ENCODE results near the gene PRKAG1. TPM values are rescaled to one million over a fixed set of nuclear protein-coding genes. Genes with fewer than 3 reads are reported as not detected.

Gene PRKAG1
- total and polyA plus RNA-seq, 7 donors, result 48.6 to 71.3 (median 61.3) TPM

DNA sequence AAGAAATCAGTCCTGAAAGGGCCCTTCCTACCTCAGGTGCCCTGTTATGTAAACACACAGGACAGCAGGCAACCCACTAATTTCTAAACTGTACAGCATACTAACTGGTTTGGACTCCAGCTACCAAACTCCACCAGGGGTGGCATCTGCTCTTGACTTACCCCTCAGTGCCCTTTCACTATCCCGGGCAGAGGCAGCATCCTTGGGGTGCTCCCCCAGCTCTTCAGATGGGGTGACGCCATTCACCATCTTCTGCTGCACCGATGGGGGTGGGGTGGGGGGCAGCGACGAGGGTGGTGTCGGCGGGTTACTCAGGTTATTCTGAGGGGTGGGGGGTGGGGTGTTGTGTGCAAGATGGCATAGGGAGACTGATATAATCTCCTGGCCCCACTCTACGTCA, 11.5 kb upstream of the PRKAG1 start:
- Histone ChIP-seq H3K9me3 (no peaks in the 10 kb centered on the region), H3K27ac (no peak overlapping the region), H3K4me1 (peaks cover 0 to 14% (median 0%) of the 10 kb centered on the region in 4 donors), H3K4me3 (no peak overlapping the region), H3K36me3 (peaks cover 45 to 94% (median 62%) of the 10 kb centered on the region in 4 donors), H3K27me3 (no peaks in the 10 kb centered on the region)
- no peak for TF ChIP-seq EP300 (IDR thresholded peaks at IDR 0.05)
- TF ChIP-seq, protein P1, sequence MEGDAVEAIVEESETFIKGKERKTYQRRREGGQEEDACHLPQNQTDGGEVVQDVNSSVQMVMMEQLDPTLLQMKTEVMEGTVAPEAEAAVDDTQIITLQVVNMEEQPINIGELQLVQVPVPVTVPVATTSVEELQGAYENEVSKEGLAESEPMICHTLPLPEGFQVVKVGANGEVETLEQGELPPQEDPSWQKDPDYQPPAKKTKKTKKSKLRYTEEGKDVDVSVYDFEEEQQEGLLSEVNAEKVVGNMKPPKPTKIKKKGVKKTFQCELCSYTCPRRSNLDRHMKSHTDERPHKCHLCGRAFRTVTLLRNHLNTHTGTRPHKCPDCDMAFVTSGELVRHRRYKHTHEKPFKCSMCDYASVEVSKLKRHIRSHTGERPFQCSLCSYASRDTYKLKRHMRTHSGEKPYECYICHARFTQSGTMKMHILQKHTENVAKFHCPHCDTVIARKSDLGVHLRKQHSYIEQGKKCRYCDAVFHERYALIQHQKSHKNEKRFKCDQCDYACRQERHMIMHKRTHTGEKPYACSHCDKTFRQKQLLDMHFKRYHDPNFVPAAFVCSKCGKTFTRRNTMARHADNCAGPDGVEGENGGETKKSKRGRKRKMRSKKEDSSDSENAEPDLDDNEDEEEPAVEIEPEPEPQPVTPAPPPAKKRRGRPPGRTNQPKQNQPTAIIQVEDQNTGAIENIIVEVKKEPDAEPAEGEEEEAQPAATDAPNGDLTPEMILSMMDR (IDR thresholded peaks at IDR 0.05), result no peak
- no peak for TF ChIP-seq POLR2A (IDR thresholded peaks at IDR 0.05)
- no peak for TF ChIP-seq POLR2AphosphoS5 (IDR thresholded peaks at IDR 0.05)
- intact Hi-C loops (cut with DNase I), result no loop called here
- WGBS, 2 donors, result 93 to 94% methylated on average over 8 of the region's 8 CpGs
- DNase-seq, result no peak

DNA sequence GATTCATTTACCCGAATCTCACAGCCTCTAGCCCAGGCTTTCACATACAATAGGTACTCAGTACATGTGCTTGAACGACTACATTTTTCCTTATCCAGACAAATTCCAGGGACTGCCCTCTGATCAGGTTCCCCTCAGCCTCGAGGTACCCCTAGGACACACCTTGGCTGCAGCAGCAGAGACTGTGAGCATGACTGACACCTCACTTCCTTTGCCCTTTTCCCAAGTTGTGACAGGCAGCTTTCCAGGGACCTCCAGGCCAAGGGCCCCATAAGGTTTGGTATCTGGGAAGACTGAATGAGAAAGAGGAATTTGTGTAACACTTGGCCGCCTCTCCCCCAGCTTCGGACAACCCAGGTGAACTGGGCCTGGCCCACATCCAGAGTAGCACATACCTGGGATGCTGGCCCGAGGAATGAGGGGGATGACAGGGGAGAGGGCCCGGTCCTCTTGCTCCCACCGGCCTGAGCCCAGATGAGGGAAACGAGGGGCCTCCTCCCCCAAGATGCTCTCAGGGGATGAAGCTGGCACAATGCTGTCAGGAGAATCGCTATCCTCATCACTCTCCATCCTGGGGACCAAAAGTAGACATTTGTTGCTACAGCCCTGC, 10.2 kb upstream of the PRKAG1 start:
- intact Hi-C loops (cut with DNase I), result no loop called here
- WGBS, 2 donors, result 90 to 94% methylated on average over 10 of the region's 10 CpGs
- no peak for TF ChIP-seq EP300 (IDR thresholded peaks at IDR 0.05)
- TF ChIP-seq POLR2AphosphoS5 (IDR thresholded peaks at IDR 0.05), result no peak
- TF ChIP-seq, protein P1 (IDR thresholded peaks at IDR 0.05), result no peak
- TF ChIP-seq POLR2A (IDR thresholded peaks at IDR 0.05), result no peak

DNA sequence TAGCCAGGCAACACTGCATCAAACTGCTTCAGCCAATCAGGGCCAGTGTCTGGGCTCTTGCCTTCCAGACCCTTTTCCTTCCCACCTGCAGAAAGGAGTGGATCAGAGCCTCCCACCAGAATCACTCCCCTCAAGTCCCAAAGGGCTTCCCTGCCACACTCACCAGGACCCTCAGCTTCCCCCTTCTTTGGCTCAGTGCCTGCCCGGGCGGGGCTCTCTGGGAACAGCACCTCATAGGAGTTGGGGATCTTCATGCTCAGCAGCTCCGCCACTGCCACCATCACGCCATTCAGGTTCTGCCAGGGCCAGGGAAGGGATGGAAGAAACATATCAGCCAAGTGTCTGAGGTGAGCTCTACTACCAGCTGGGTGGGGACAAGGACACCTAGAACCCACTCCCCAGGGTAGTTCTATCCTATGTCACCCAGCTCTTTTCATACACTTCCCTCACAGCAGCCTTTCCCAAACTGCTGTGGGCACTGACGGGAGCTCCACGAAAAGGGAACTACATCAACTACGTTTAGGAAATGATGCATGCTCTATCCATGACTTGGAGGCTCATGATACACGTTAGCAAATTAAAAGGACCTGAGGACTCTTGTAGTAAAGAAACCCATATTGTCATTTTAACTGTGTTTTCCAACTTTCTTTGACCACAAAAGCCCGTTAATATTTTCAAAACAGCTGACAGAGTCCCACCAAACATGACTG, 9.4 kb upstream of the PRKAG1 start:
- no peak for DNase-seq
- 94% methylated on average over 9 of the region's 9 CpGs for WGBS, 2 donors
- Histone ChIP-seq H3K4me3 (no peak overlapping the region), H3K4me1 (peaks cover 0 to 9% (median 0%) of the 10 kb centered on the region in 4 donors), H3K27ac (no peak overlapping the region), H3K27me3 (no peaks in the 10 kb centered on the region), H3K36me3 (peaks cover 47 to 94% (median 63%) of the 10 kb centered on the region in 4 donors), H3K9me3 (no peaks in the 10 kb centered on the region)
- no peak for TF ChIP-seq POLR2A (IDR thresholded peaks at IDR 0.05)
- TF ChIP-seq, protein P1 (IDR thresholded peaks at IDR 0.05), result no peak
- no peak for TF ChIP-seq EP300 (IDR thresholded peaks at IDR 0.05)
- TF ChIP-seq POLR2AphosphoS5 (IDR thresholded peaks at IDR 0.05), result no peak
- intact Hi-C loops (cut with DNase I), result no loop called here

More for the DNA sequence above, 10.2 kb upstream of the PRKAG1 start:
- Histone ChIP-seq H3K27me3 (no peaks in the 10 kb centered on the region), H3K4me3 (no peak overlapping the region), H3K4me1 (peaks cover 0 to 14% (median 0%) of the 10 kb centered on the region in 4 donors), H3K36me3 (peaks cover 47 to 94% (median 66%) of the 10 kb centered on the region in 4 donors), H3K9me3 (no peaks in the 10 kb centered on the region), H3K27ac (no peak overlapping the region)
- DNase-seq, result no peak

DNA sequence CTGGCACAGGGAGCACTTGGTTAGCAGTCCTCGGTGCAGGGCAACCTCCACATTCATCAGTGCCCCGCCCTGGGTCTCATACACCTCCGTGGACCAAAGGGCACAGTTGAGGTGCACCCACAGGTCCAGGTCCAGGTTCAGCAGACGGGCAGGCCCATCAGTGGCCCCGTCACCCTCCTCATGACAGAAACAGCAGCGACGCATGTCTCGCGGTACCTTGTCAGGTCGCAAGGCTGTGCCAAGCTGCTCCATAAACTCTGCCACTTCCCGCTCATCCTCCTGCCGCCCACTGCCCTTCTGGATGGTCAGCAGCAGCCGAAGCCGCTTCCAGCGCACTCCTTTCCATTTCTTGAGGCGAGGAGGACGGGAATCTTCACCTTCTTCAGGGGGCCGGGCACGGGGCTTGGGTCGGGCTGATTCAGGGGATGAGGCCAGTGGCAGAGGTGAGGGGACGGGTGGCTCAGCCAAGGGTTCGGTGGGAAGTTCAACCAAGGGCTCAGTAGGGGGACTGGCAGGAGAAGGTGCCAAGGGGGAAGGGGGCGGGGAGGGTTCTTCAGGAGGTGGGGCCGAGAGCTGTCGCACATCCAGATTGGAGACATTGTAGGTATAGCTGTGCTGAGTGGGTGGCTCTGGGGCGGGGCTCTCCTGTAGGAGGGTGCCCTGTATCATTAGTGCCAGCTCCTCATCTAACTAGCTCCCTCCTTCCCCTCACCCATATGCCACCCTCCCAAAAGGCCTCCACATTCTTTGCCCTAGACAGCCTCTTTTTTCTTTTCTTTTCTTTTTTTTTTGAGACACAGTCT, 8.3 kb upstream of the PRKAG1 start:
- no peak for DNase-seq
- intact Hi-C loops (cut with DNase I), result no loop called here
- Histone ChIP-seq H3K4me3 (no peak overlapping the region), H3K9me3 (no peaks in the 10 kb centered on the region), H3K4me1 (peaks cover 0 to 3% (median 0%) of the 10 kb centered on the region in 4 donors), H3K27ac (no peak overlapping the region), H3K36me3 (peaks cover 44 to 94% (median 66%) of the 10 kb centered on the region in 4 donors), H3K27me3 (no peaks in the 10 kb centered on the region)
- TF ChIP-seq POLR2AphosphoS5 (IDR thresholded peaks at IDR 0.05) (peak in 1 of 4 donors; percentile 5), POLR2A (IDR thresholded peaks at IDR 0.05) (no peak)
- 94 to 95% methylated on average over 26 of the region's 26 CpGs for WGBS, 2 donors

DNA sequence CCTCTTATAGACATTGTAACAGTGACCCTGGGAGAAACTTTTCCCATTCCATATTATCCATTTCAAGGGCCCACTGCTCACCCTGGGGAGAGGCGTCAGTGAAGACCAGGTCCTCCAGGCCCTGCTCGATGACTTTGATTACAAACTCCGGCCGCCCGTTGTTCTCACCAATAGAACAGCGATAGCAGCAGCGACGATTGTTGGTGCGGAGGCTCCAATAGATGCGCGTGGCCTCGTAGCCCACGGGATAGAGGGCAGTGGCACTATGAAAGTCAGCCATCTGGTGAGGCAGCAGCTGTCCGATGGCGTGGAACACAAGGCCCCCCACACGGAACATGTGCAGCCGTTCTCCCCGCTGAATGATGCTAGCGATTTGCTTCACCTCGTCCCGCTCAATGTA, 7.5 kb upstream of the PRKAG1 start:
- peaks cover 49 to 95% (median 70%) of the 10 kb centered on the region in 4 donors for H3K36me3 ChIP-seq
- H3K27ac ChIP-seq, result no peak overlapping the region
- no peaks in the 10 kb centered on the region for H3K9me3 ChIP-seq
- H3K4me1 ChIP-seq, result no peaks in the 10 kb centered on the region
- WGBS, 2 donors, result 96% methylated on average over 21 of the region's 21 CpGs
- intact Hi-C loops (cut with DNase I), result no loop called here
- H3K4me3 ChIP-seq, result no peak overlapping the region
- TF ChIP-seq POLR2A (IDR thresholded peaks at IDR 0.05), result no peak
- TF ChIP-seq POLR2AphosphoS5 (IDR thresholded peaks at IDR 0.05), result peak in 1 of 4 donors; percentile 4
- no peaks in the 10 kb centered on the region for H3K27me3 ChIP-seq
- no peak for DNase-seq
